ENCODE results near the gene MAGEB16.
A peak's percentile ranks its signal among the peaks of the same experiment; 100 is the strongest.

MAGEB16 gene

DNA sequence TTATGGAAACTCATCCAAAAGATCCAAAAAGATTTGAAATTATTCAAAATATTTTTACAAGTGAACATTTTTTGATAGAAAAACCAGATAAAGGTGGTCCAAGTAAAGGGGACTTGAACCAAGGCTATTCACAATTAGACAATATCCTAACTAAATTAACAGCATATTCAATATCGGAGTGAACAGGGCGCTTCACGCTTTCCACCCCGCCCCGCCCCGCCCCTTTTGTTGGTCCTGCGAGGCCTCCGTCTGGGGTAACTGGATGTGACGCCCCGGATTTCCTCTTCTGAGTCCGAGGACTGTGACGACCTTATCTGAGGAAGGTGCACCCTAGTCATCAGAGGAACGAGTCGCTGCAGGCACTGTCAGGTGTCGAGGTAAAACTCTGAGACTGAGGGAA lies at the start of gene MAGEB16:
Gene MAGEB16 (plus strand): TSS at position 301 of the 400 bp plus-strand sequence. CDS start 3,855 bp downstream, outside the sequence.
- no peak for DNase-seq
- intact Hi-C loops (cut with DNase I) = no loop called here

DNA sequence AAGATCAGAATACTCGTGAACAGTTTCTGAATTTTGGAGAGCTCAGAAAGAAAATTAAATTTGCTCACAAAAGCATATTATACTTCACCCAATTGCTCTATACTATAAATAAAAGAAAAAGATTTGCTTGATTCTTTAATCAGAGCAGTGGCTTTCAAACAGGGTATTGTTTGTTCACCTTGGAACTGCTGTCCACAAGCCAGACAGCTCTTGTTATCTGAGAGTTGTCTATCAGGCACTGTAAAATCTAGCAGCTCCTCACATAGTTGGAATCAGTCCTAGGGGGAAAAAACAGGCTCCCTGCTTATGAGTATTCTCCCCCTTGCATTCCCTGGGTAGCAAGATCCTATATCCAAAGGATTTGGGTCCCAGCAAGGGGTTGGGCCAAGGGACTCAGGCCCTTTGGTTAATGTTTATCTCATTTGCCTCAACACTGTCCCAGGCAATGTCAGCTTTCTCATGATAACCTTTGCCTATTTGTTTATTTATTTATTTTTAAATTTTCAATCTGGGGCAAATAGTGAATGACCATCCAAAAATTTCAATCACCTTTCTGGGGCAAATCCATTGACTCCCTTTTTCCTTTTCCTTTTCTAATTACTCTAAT lies 24.1 kb upstream of the MAGEB16 start:
- DNase-seq = no peak
- intact Hi-C loops (cut with DNase I) = no loop called here

DNA sequence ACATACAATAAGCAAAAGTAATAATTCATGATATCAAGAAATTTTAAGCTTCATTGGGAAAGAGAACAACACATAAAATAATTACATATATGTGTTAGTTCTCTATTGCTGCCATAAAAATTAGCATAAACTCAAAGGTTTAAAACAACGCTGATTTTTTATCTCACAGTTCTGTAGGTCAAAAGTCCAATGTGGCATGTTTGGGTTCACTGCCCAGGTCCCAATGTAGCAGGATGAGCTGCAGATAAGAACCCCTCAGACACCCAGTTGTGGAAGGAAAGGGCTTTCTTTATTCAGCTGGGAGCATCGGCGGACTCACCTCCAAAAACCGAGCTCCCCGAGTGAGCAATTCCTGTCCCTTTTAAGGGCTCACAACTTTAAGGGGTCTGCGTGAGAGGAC lies 13.1 kb upstream of the MAGEB16 start:
- no peak for DNase-seq
- intact Hi-C loops (cut with DNase I) = no loop called here

DNA sequence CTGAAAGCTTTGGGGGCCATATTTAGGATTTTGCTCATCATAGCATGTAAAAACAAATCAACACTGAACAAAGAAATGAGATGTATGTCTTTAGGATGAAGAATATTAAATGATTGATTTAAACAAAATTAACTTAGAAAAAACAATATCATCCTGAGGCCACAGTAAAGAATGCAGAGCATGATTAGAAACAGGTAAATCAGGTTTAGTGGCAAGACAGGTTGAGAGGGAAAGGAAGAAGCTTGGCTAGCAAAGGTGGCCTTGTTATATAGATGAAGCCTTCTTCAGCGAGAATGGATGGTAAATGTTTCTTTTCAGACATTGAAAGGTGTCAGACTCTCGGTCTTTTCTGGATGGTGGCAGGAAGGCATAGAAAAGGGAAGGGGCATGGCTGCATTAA lies 11.9 kb upstream of the MAGEB16 start:
- intact Hi-C loops (cut with DNase I) = no loop called here

DNA sequence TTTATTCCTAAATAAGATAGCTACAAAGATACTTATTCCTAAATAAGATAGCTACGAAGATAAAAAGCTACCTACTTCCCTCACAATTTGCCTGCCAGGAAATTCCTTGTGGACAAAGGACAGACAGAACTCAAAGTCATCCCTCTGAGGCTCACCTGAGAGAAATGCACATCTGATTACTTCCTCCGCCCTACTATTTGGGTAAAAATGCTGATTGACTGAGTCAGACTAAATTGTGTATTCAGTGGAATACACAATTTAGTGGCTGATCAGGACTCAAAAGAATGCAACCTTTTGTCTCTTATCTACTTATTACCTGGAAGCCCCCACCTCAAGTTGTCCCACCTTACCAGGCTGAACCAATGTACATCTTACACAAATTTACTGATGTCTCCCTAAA lies 10.3 kb upstream of the MAGEB16 start:
- no peak for DNase-seq
- intact Hi-C loops (cut with DNase I) = no loop called here

More for the DNA sequence above, 11.9 kb upstream of the MAGEB16 start:
- no peak for DNase-seq

DNA sequence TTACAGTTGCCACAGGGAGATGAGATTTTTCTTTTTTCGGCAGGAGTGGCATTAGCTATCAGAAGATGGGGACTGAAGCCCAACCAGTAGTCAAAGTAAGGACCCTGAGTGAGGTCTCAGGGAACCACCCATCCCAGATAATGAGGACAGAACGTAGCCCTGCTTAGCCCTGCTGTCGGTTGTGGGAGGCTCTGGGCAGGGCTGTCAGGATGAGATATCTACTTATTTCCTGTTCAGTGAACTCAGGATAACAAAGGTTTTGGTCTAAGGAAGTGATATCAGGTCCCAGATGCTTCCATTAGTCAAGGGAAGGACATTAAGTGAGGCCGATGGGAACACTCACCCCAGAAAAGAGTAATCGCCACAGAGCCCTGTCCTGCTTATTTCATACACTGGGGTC lies 2.3 kb downstream of the MAGEB16 start:
- intact Hi-C loops (cut with DNase I) = no loop called here

DNA sequence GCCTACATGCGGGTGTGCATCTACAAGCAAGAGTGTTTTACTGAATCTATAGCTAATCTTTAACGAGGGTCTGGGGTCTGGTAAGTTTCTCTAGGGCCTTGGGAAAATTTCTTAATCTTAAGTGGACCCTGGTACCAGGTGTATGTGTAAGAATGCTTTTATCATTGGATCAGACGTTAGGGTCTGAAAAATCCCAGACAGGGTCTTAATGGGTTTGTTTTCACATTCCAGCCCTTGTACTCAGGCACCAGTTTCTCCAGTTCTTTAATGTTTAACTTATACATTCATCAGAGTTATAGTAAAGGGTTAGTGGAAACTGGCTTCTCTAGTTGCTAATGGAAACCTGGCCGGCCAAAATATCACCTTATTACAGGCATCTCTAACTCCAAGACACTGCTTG lies 11.6 kb downstream of the MAGEB16 start:
- no peak for DNase-seq
- intact Hi-C loops (cut with DNase I) = no loop called here

More for the DNA sequence above, 2.3 kb downstream of the MAGEB16 start:
- no peak for DNase-seq

DNA sequence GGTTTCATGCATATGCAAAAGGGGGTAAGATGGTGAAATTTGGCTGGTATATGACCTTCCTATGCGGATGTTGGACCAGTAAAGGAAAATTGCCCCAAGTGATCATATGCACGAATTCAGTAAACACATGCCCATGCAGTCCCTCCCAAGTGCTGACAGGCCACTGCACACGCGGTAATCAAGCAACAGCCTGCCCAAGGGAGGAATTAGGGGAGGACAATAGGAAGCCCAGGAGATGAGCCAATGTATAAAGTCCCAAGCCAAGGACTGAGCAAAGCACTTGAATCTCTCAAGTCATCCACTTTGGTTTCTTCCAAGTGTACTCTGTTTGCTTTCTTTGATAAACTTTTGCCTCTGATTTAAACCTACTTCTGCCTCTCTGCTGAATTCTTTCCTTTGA lies 21.1 kb downstream of the MAGEB16 start:
- no peak for DNase-seq
- intact Hi-C loops (cut with DNase I) = no loop called here

DNA sequence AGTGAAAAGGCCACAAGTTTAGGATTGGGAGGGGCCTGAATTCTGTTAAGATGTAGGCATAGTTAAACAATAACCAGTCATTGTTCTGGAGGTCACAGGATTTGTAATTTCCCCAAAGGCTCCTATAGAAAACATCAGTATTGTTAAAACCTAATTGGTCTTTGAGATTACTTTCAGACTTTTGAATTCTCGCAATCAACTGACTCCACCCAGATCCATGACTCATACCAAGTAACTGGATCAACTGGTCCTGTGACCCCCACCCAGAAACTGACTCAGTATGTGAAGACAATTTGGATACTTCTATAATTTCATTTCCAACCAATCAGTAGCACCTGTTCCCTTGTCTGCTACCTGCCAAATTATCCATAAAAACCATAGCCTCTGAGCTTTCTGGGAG lies 28.4 kb downstream of the MAGEB16 start:
- intact Hi-C loops (cut with DNase I) = no loop called here
- no peak for DNase-seq

DNA sequence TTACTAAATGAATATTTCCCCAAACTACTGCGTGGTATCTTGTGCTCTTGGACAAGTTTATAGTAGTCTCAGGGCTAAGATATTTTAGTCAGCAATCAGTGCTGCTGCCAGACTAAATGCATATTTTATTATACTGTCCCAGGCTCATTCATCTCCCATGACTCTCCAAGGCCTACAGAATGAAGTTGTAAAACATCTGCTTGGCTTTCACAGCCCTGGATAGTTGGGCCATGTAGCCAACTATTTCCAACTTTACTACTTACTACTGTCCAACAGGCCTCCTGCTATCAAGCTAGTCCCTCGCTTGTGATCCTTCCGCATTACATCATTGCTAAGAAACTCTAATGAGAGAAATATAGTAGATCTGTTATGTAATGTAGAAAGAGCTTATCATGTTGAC lies 31.4 kb downstream of the MAGEB16 start:
- DNase-seq = no peak
- intact Hi-C loops (cut with DNase I) = no loop called here

DNA sequence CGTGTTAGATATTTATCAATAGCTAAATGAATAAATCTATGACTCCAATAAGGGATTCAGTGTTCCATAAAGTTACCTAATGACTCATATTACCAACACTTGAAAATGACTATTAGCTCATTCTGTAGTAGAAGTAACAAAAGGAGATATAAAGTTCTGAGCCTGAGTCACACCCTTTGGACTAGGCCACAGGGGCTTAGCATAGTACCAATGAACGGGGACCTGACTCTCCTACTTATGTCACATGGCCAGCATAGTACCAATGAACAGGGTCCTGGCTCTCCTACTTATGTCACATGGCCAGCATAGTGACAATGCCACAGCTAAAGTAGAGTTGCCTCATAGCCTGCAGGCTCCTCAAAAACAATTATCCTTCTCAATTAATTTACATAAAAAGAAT lies 43.7 kb downstream of the MAGEB16 start:
- DNase-seq = no peak
- intact Hi-C loops (cut with DNase I) = no loop called here

DNA sequence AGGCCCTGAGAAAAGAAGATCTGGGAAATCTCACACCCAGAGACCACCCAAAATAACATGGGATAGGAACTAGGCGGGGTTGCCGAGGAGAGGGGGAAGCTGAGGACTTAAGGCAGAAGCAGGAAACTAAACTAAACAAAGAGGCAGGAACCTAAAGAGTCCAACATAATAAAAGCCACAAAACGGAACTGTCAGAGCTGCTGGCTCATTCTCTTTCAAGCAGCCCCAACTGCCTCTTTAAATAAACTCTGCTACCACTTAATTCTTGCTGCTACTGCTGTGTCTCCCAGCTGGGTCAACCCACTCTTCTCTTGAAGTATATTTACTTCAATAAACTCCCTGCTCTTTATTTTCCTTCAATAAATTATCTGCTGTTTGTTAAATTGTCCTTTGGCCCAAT lies 44.5 kb downstream of the MAGEB16 start:
- intact Hi-C loops (cut with DNase I) = no loop called here
- DNase-seq = peak in 5 of 42 donors; percentile 1 to 35 (median 1)

DNA sequence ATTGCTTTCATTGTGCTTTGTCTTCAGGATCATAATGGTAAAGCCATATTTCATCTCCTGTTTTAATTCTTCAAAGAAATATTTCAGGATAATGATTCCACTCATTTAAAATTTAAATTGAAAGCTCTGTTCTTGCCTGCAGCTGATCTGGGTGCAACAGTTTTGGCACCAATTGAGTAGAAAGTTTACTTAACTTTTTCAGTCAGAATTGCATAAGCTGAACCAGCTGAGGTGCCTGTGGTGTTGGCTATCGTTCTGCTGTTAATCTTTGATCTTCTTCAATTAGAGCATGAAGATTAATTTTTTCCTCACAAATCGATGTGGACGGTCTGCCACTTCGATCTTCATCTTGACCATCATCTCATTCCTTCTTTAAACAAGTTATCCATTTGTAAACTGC lies 49.6 kb downstream of the MAGEB16 start:
- DNase-seq = no peak
- intact Hi-C loops (cut with DNase I) = no loop called here

All from head of caudate nucleus (tissue), 42 donors.